ENCODE results near the gene TMPRSS4.

The TMPRSS4 gene

GRCh38 chr11:118086913-118087768, 10.3 kb downstream of the TMPRSS4 start, which contains the start of gene SMIM35:
Gene SMIM35, minus strand, starts transcription at chr11:118086963. Its CDS starts 206 bp downstream, at chr11:118086757.
- no peak within 1 kb of the TSS for H3K4me3 ChIP-seq (replicated peaks; ENCODE audit: low read depth, low read length)
- no peak for DNase-seq (ENCODE audit: extremely low read depth, low read depth)
- TF ChIP-seq CTCF (IDR thresholded peaks at IDR 0.05; ENCODE audit: low read depth, low read length, missing control alignments), result no peak

- DNase-seq (ENCODE audit: extremely low read depth, low read depth), result no peak
- TF ChIP-seq CTCF (IDR thresholded peaks at IDR 0.05; ENCODE audit: low read depth, low read length, missing control alignments), result no peak
- no peak overlapping the region for H3K4me3 ChIP-seq (replicated peaks; ENCODE audit: low read depth, low read length)
Measured at GRCh38 chr11:118087931-118088330, 11.1 kb downstream of the TMPRSS4 start.

- no peak overlapping the region for H3K4me3 ChIP-seq (replicated peaks; ENCODE audit: low read depth, low read length)
- no peak for DNase-seq (ENCODE audit: extremely low read depth, low read depth)
- no peak for TF ChIP-seq CTCF (IDR thresholded peaks at IDR 0.05; ENCODE audit: low read depth, low read length, missing control alignments)
Measured at GRCh38 chr11:118088531-118088930, 11.7 kb downstream of the TMPRSS4 start.

GRCh38 chr11:118090545-118091162, 13.8 kb downstream of the TMPRSS4 start:
- no peak overlapping the region for H3K4me3 ChIP-seq (replicated peaks; ENCODE audit: low read depth, low read length)
- TF ChIP-seq CTCF (IDR thresholded peaks at IDR 0.05; ENCODE audit: low read depth, low read length, missing control alignments), result no peak
- no peak for DNase-seq (ENCODE audit: extremely low read depth, low read depth)

GRCh38 chr11:118091690-118092089, 14.8 kb downstream of the TMPRSS4 start:
- H3K4me3 ChIP-seq (replicated peaks; ENCODE audit: low read depth, low read length), result no peak overlapping the region
- DNase-seq (ENCODE audit: extremely low read depth, low read depth), result no peak
- TF ChIP-seq CTCF (IDR thresholded peaks at IDR 0.05; ENCODE audit: low read depth, low read length, missing control alignments), result no peak

GRCh38 chr11:118092907-118093571, 16.2 kb downstream of the TMPRSS4 start:
- TF ChIP-seq CTCF (IDR thresholded peaks at IDR 0.05; ENCODE audit: low read depth, low read length, missing control alignments), result no peak
- no peak for DNase-seq (ENCODE audit: extremely low read depth, low read depth)
- H3K4me3 ChIP-seq (replicated peaks; ENCODE audit: low read depth, low read length), result no peak overlapping the region

Measured in HFF-Myc (cell line).